T1000 (cell line): ENCODE results near the gene GH1.
"Not testable (repeated sequence)": the region's sequence is repeated elsewhere in the genome, so short reads cannot be mapped to it uniquely, and the experiment has no call there.

Experiments
- DNase-seq: peaks from one replicate; lab custom pipeline; 2025; ENCODE audit warnings: mixed read lengths; lab: John Stamatoyannopoulos, UW

The GH1 gene

DNA sequence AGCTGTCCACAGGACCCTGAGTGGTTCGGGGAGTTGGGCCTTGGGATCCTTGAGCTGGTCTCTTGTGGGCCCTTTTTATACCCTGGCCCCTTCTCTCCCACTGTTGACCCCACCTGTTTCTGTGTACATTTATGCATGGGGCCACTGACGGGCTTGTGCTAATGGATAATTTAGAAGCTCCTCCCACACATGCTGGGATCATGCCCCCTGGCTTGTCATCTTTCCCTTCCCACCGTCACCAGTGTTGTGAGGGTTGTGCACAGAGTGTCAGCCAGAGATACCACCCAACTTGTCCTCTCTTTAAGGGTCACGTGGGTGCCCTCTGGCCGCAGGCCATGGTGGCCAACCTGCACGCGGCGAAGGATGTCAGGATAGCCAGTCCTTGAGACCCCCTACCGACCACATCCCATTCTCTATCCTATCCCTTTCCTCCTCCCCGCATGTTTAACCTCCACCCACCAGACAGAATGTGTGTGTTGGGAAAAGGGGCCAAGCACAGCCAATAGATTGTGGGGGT lies at the start of gene GH1:
GH1 (minus strand) TSS at position 51 of the 517 bp plus-strand sequence. CDS start 63 bp downstream, outside the sequence.
- DNase-seq, result not testable (repeated sequence)

DNA sequence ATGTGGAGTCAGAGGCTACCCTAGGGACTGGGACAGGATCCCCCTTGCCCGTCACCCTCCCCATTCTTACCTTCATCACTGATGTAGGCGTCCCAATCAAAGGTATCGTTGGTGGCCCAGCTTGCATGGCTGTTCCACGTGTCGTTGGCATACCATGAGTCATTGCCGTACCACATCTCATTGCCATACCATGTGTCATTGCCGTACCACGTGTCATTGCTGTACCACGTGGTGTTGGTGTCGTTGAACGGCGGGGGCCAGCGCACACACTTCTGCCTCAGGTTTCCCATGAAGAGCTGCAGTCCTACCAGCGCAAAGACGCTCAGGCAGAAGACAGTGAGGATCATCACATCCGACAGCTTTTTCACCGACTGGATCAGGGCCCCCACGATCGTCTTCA lies 49.3 kb upstream of the GH1 start:
- no peak for DNase-seq

DNA sequence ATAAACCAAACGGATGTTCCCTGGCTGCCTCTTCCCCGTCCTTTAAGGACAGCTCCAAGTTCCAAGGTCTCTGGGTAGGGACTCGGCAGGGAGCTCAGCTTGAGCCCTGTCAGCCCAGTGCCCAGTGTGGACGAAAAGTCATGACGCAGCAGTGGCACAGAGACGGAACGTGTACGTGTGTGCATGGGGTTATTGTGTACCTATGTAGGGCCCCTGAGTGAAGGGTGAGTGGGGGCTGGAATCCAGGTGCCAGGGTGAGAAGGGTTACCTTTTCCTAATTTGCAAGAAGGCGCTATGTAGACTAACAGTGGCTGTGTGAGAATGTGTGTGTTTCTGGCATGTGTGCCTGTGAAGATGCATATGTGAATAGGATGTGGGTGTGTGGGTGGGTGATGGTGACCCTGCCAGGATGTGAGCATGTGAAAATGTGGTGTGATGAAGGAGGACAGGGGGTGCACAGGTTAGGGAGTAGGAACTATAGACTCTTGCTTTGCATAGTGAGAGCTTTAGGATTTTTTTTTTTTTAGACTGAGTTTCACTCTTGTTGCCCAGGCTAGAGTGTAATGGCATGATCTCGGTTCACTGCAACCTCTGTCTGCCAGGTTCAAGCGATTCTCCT lies 48.1 kb upstream of the GH1 start:
- no peak for DNase-seq

DNA sequence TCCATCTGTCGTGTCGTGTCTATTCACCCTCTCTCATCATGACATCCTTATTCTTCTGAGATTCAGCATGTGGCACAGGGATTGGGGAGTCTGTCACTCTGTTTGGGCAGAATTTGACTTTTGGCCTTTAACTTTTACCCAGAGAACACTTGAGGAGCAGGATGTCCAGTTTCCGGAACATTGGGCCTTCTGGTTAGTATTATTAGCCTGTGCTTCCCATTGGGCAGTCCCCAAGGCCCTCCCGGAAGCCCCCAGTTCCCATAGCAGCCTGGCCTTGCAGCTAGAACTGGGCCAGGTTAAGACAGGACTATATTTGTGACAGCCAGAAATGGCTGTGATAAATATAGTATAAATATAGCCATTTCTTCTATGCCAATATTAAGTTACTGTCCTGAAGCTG lies 44.5 kb upstream of the GH1 start:
- no peak for DNase-seq

DNA sequence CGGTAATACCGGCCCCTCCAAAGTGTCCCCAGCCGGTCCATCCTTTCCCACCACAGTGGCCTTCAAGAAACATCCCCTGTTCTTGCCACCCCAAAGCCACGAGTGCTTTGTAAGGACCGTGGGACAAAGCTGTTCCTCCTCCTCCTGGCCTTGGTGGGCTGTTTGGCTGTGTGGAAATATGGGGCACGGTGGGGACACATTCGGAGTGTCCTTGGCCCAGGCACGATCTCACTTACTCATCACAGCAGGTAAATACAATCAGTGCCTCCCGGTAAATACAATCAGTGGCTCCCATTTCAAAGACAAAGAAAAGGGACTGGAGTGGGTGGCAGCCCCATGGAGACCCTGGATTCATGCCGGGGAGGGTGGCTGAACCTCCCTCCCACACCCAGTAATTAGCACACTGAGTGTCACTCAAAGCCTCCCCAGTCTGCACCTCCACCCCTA lies 43.7 kb upstream of the GH1 start:
- DNase-seq, result no peak

DNA sequence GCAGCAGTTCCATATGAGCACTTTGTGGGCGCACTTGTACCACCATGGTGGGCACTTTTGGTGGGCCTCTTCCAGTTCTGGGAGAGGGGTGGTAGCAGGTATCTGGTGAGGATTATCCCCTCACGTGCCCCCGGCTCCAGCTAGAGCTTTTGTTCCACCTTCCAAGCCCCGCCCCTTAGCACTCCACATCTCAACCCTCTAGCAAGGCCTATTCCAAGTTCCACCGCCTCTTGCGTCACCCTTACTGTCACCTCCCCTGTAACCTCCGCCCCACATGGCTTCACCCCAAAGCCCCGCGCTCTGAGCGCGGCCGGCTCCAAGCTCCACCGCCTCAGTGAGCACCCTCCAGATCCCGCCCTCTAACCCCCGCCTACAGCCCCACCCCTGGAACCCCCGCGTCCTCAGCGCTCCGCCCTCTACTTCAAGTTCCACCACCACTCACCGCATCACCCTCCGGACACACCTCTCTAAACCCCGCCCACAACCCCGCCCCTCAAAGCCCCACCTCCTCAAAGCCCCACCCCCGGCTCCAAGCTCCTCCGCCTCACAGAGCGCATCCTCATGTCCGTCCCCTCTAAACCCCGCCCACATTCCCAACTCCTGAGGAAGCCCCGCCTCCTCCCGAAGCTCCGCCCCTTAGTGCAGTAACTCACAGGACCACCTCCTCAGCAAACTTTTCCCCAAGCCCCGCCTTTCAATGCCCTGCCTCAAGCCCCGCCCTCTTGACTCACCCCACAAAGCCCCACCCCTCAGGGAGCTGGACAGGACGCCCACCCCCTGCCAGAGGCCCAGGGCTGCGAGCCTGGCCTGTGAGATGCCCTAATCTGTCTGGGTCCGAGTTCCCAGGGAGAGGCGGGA lies 42.9 kb upstream of the GH1 start:
- peak; percentile 55 for DNase-seq

DNA sequence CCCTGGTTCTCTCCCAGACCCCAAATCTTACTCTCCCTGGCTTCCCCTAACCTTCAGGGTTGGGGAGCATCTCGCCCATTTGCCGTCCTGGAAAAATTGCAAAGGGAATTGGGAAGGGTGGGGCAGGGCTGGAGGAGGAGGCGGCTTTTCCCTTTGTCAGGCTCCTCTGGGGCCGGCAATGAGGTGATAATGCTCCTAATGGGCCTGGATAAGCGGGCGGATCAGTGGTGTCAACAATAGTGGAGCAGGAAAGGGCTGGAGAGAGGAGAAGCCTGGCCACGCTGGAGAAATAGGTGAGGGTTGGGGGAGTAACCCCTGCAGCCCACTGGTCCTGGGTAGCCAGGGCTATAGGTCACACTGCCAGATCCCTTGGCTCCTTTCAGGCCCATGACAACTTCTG lies 41.8 kb upstream of the GH1 start:
- DNase-seq, result no peak

GRCh38 chr17:63960006-63960405 lies 41.4 kb upstream of the GH1 start:
- no peak for DNase-seq

- DNase-seq, result no peak
Measured at GRCh38 chr17:63956296-63956920, 37.8 kb upstream of the GH1 start.

GRCh38 chr17:63955791-63956190 lies 37.2 kb upstream of the GH1 start:
- no peak for DNase-seq

DNA sequence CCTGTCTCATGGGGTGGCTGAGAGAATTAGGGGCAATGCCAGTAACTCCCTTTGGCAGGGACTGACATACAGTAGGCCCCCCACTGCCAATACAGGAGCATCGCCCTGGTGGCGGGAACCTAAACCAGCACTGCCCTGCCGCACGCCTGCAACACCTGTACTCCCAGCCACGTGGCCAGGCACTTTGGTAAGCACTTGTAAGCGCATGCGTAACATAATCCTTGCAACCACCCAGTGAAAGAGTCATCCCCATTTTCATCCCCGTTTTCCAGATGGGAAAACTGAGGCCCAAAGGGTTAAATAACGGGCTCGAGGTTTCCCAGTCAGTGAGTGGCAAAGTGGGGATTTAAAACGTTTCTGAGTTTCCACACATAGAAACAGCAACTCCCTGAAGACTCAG lies 36.6 kb upstream of the GH1 start:
- no peak for DNase-seq

DNA sequence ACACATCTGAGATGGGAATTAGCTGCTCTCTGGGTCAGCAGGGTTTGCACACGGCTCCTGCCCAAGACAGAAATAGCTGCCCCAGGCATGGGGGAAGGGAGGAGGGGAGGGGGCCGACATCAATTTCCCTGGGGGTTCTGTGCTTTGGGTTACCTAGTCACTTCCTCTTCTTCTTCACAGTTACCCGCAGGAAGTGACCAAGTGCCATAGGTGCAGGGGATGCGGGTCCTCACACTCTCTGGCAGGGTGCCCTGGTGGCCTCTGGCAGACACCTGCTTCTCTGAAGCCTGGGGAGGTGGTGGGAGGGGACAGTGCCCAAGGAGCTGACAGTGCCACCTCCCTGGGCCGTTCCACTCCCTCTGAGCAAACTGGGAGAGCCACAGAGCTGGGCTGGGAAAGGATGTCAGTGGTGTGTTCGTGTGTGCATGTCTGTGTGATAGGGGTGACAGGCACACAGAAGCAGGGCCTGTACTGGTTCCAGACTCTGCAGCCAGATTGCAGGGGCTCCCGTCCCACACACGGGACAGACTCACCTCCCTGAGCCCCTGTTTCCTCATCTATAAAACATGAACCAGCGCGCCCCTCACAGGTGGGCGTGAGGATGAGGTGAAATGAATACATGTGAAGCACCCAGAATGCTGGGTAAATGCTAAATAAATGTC lies 35.9 kb upstream of the GH1 start:
- DNase-seq, result no peak

DNA sequence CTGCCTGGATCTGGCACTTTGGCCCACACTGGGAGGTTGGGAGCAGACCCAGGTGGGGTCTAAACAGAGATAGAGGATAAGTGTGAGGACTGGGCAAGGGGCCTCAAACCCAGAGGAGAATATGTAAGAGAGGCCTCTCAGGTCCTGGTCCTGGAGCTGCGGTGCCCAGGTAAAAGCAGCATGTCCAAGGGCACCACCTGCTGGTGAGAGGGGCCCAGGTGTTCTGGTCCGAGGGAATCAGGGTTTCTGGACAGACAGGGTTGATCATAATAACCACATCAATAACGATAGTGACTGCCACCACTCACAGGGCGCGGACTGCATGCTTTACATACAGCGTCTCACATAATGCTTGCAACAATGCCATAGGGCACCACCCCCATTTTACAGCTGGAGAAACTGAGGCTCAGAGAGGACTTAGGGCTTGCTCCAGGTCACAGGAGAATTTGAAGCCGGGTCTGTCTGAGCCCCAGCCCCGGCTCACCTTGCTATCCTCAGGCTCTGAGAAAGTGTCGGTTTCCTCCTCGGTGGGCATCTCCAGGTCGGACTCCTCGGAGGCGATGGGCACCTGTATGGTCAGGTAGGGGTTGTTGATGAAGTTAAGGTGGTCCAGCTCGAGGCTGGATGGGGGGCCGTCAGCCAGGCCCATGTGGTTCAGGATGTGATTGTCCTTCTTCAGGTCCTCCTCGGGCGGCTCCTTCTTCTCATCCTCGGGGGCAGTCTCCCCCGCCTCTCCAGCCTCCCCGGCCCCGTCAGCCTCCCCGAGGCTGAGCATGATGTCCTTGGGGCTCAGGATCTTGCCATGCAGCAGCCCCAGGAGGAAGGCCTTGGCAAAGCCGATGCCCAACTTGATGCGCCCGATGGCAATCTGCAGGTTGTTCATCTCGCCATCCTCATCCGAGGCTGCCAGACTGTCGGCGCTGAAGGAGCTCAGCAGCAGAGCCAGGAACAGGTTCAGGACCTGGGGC lies 32.6 kb upstream of the GH1 start:
- no peak for DNase-seq

GRCh38 chr17:63949576-63950250 lies 31.1 kb upstream of the GH1 start:
- DNase-seq, result no peak

- DNase-seq, result no peak
Measured at GRCh38 chr17:63948521-63948920, 29.9 kb upstream of the GH1 start.

- DNase-seq, result no peak
Measured at GRCh38 chr17:63947711-63948330, 29.2 kb upstream of the GH1 start.

- no peak for DNase-seq
Measured at GRCh38 chr17:63946440-63947363, 28.1 kb upstream of the GH1 start.

DNA sequence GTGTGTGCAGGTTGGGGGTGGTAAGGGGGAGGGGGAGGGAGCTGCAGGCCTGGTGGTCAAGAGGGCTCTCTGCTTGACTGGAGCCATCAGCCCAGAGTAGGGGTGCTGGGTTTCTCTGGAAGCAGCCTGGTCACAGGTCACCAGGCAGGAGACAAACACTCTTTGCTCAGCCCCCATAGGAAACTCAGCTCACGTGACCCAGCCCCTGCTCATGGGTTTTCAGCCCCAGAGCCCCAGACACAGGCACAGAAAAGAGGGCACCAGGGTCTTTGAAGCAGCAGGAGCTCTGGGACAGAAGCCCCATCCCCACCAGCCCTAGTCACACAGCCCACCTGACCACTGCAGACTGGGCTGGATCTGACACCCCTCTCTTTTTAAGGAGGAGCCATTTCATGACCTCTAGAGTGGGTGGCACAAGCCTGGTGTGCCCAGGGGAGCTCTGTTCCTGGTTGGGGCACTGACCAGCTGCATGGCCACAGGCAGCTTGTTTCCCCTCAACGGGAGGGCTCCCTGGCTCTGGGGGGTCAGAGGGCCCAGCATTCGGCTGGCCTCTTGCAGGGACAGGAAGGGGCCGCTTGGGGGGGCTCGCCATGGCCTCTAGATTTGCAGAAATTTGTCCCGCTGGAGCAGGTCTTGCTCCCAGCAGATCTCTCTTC lies 27.3 kb upstream of the GH1 start:
- DNase-seq, result no peak
